Measurements from ENCODE around the gene SLC1A1.

- no peak for TF ChIP-seq CTCF (conservative IDR thresholded peaks at IDR 0.05; ENCODE audit: low read depth in 2 of 2)
- no peak for TF ChIP-seq EZH2 (IDR thresholded peaks at IDR 0.05; ENCODE audit: low read depth, unreplicated experiment)
- no peak for TF ChIP-seq REST (IDR thresholded peaks at IDR 0.05; ENCODE audit: unreplicated experiment)
- TF ChIP-seq POLR2AphosphoS5 (IDR thresholded peaks at IDR 0.05; ENCODE audit: low read depth), result no peak
- TF ChIP-seq EZH2phosphoT487 (IDR thresholded peaks at IDR 0.05; ENCODE audit: unreplicated experiment), result no peak
- no peak for TF ChIP-seq ETS1 (IDR thresholded peaks at IDR 0.05)
- TF ChIP-seq ZNF114 (CRISPR knock-in tag; IDR thresholded peaks at IDR 0.05), result no peak
- TF ChIP-seq CREB1 (CRISPR knock-in tag; IDR thresholded peaks at IDR 0.05; ENCODE audit: low read depth), result no peak
- TF ChIP-seq JUNB (IDR thresholded peaks at IDR 0.05; ENCODE audit: unreplicated experiment), result no peak
Observed at GRCh38 chr9:4588721-4589120, 98.5 kb downstream of the SLC1A1 start.
